HG03354 (cell line): ENCODE measurements around the gene OOEP.
A peak's percentile ranks its signal among the peaks of the same experiment; 100 is the strongest.
"Not testable (repeated sequence)": the region's sequence is repeated elsewhere in the genome, so short reads cannot be mapped to it uniquely, and the experiment has no call there.

Experiments used
- ATAC-seq: cut with Tn5 transposase; IDR thresholded peaks from one replicate; pipeline ENCODE4 v1.9.1; 2021; ENCODE audit warnings: mild to moderate bottlenecking; ENCODE audit not compliant: unreplicated experiment, poor library complexity, severe bottlenecking

The OOEP gene

GRCh38 chr6:73369563-73369962 is at the start of gene OOEP:
Gene OOEP (minus strand): TSS chr6:73369897. CDS start chr6:73369792, 105 bp downstream.
- no peak for ATAC-seq

- no peak for ATAC-seq
These were observed 48.5 kb upstream of the OOEP start for GRCh38 chr6:73418081-73418741.

GRCh38 chr6:73413102-73413501 is 43.4 kb upstream of the OOEP start:
- no peak for ATAC-seq

- ATAC-seq: no peak
These were observed 39.7 kb upstream of the OOEP start for GRCh38 chr6:73409395-73409794.

- no peak for ATAC-seq
These were observed 31.0 kb upstream of the OOEP start for GRCh38 chr6:73400656-73401055.

- no peak for ATAC-seq
These were observed 26.2 kb upstream of the OOEP start for GRCh38 chr6:73395875-73396274.

- peak; percentile 79 for ATAC-seq
These were observed 25.1 kb upstream of the OOEP start, which contains the start of gene DDX43 for GRCh38 chr6:73394577-73395354. Gene DDX43 (plus strand): TSS chr6:73394828. CDS start chr6:73394906, 78 bp downstream.

GRCh38 chr6:73393278-73393677 is 23.6 kb upstream of the OOEP start:
- ATAC-seq: no peak

GRCh38 chr6:73392188-73392587 is 22.5 kb upstream of the OOEP start:
- not testable (repeated sequence) for ATAC-seq

- ATAC-seq: no peak
These were observed 22.0 kb upstream of the OOEP start for GRCh38 chr6:73391675-73392074.

- ATAC-seq: no peak
These were observed 20.2 kb upstream of the OOEP start for GRCh38 chr6:73389854-73390253.

GRCh38 chr6:73388800-73389512 is 19.3 kb upstream of the OOEP start:
- ATAC-seq: peak; percentile 77

- peak; percentile 27 for ATAC-seq
These were observed 18.7 kb upstream of the OOEP start for GRCh38 chr6:73388433-73388799.

GRCh38 chr6:73382462-73383113 is 12.9 kb upstream of the OOEP start:
- ATAC-seq: no peak

- not testable (repeated sequence) for ATAC-seq
These were observed 11.8 kb upstream of the OOEP start for GRCh38 chr6:73381531-73381930.

GRCh38 chr6:73377225-73377624 is 7.5 kb upstream of the OOEP start:
- no peak for ATAC-seq

- no peak for ATAC-seq
These were observed 5.5 kb upstream of the OOEP start for GRCh38 chr6:73375216-73375615.

GRCh38 chr6:73372516-73372915 is 2.8 kb upstream of the OOEP start:
- no peak for ATAC-seq

GRCh38 chr6:73371984-73372383 is 2.3 kb upstream of the OOEP start:
- ATAC-seq: no peak

- ATAC-seq: no peak
These were observed 540 bp downstream of the OOEP start for GRCh38 chr6:73369157-73369556.
